ENCODE results near the gene GPR15.

GPR15 gene

GRCh38 chr3:98530676-98531075 lies 1.1 kb upstream of the GPR15 start:
- no peak for DNase-seq (ENCODE audit: low read depth)

- no peak for DNase-seq (ENCODE audit: low read depth)
Measured at GRCh38 chr3:98532275-98532637, 478 bp downstream of the GPR15 start.

DNA sequence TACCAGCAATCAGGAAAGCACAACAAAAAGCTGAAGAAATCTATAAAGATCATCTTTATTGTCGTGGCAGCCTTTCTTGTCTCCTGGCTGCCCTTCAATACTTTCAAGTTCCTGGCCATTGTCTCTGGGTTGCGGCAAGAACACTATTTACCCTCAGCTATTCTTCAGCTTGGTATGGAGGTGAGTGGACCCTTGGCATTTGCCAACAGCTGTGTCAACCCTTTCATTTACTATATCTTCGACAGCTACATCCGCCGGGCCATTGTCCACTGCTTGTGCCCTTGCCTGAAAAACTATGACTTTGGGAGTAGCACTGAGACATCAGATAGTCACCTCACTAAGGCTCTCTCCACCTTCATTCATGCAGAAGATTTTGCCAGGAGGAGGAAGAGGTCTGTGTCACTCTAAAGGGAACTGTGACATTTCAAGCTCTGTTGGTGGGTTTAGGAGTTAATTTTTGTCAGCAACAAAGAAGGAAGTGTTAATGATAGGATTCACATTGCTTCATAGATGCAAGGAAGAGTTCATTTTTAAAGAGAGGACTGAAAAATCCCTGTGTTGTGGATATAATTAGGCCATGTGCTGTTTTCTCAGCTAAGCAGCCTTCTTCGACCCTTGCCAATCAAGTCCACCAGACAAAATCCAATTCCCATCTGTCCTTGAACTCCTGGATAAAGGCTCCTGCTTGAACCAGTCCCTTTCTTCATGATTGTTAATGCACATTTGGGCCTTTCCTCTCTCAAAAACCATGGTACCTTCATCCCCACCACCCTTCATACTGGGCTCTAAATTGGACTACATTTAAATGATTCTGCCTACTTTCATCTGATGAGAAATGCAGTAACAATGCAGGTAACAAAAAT lies 1.2 kb downstream of the GPR15 start:
- DNase-seq (ENCODE audit: low read depth), result no peak

- DNase-seq (ENCODE audit: low read depth), result no peak
Measured at GRCh38 chr3:98534168-98534567, 2.4 kb downstream of the GPR15 start.

- no peak for DNase-seq (ENCODE audit: low read depth)
Measured at GRCh38 chr3:98534734-98535133, 3.0 kb downstream of the GPR15 start.

DNA sequence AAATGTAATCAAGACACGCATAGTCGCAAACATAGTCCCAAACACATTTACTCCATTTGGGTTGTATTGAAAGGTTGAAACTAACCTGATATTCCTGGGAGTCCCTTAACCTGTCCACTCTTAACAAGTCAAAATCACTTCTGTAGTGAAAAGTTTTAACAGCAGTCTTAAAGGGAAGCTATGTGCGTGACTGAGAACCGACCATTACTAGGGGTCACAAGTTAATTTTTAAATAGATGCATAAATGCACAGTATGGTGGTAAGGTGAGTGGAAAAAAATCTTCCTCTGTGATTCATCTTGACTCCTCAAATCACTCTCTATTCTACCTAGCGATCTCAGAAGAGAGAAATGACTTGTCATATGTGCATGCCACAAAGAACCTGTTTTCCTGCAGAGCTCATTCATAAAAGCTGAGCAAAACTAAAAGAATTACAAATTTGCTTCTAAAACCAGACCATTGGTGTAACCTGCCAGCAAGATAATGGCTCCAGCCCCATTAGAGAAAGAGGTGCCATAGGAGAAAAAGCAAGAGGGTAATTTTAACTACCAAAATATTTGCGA lies 4.8 kb downstream of the GPR15 start:
- no peak for DNase-seq (ENCODE audit: low read depth)

DNA sequence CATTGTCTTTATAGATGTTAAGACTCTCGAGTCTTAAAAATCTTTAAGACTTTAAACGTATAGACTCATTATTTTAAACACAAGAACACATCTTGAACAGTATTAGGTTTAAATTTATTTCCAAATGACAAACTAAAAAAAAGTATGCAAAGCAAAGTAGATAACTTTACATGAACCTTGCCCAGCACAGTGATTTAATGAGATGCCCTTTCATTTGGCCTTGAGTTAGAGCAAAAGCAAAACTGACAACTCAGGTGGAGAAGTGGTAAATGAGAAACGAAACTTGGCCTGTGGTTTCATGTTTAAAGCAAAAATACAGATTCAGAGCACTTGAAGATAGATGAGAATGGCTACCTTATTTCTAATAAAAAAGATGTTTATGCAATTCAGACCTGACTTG lies 8.6 kb downstream of the GPR15 start:
- no peak for DNase-seq (ENCODE audit: low read depth)

GRCh38 chr3:98541695-98542094 lies 9.9 kb downstream of the GPR15 start:
- DNase-seq (ENCODE audit: low read depth), result no peak

GRCh38 chr3:98542623-98543022 lies 10.8 kb downstream of the GPR15 start:
- DNase-seq (ENCODE audit: low read depth), result no peak

- DNase-seq (ENCODE audit: low read depth), result no peak
Measured at GRCh38 chr3:98545940-98546339, 14.2 kb downstream of the GPR15 start.

DNA sequence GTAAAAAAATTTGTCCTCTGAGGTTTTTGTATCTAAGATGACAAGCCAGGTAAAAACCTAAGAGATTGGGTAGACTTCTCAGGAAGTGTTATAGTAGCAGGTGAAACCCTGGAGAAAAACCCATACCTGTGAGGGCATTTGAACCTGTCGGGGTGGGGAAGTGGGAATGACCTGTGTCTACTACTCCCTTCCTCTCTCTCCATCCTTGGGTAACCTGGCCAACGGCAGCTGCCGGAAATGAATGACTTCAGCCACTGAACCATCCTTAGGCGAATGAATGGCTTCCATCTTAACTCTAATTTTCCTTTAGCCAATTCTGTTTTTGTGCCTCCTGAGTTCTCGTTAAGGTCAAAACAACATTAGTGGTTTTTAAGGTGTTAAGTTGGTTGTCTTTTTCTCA lies 16.8 kb downstream of the GPR15 start:
- no peak for DNase-seq (ENCODE audit: low read depth)

DNA sequence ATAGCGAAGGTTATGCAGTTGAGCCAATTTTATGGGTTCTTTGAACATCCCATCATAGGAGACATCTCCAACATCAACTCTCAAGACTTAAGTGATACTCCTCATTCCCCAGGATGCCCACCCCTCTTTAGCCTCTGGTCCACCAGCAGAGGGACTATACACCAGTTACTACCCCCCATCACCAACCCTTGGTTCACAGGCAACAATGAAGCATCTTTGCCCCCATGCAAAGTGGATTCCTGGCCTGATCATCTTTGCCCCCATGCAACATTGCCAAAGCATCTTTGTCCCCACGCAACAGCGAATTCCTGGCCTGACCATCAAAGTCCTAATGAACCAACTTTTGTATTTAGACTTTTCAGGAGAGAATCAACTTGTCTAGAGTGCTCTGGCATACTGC lies 19.1 kb downstream of the GPR15 start:
- no peak for DNase-seq (ENCODE audit: low read depth)

DNA sequence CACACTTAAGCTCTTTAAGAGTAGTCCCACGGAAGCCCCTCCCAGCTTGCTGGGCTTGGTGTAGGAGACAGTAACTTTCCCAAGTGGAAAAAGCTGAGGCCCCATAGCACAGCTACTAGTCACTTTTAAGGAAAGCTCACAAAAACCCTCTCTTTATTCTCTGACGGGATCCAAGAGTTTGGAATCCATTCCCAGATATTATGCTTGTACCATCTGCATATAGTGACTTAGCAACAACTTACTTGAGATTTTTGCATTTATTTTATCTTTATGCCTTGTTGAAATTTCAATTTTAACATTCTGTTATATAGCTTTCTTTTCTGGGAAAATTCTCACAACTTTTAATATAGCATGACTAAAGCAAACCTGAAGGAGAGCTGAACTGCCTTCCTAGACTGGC lies 19.5 kb downstream of the GPR15 start:
- no peak for DNase-seq (ENCODE audit: low read depth)

DNA sequence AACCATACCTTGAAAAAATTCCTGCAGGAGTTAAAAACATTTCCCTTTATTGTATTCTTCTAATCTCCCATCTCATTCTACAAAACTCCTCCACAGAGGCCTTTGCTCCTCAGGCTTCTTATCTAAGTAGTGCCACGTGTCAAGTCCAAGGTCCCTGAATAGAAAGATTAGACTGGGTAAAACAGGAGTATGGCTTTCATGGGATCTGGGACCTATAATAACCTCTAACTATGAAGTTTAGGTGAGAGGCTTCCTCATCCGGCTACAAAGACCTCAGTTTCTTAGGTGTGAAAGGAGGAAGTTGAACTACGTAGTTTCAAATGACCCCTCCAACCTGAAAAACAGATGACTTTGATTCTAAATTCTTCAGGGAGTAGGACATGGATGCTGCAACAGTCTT lies 20.0 kb downstream of the GPR15 start:
- no peak for DNase-seq (ENCODE audit: low read depth)

- no peak for DNase-seq (ENCODE audit: low read depth)
Measured at GRCh38 chr3:98552232-98553020, 20.6 kb downstream of the GPR15 start.

- no peak for DNase-seq (ENCODE audit: low read depth)
Measured at GRCh38 chr3:98553021-98553563, 21.3 kb downstream of the GPR15 start.

DNA sequence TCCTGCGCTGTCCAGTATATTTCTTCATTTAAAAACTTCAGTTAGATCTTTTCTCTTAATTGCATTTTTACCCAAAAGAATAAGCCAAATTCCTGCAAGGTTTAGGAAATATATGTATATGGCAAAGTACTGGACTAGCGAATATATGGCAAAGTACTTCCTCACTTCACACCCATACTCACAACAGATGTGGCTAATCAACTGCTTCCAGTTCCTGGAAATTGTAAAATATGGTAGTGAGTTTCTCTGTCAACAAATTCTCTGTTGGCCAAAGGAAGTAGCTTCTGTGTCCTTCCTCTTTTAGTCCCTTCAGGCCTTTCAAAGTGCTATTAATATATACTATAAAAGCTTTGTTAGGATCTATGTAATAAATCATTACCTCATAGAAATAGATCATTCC lies 22.0 kb downstream of the GPR15 start:
- no peak for DNase-seq (ENCODE audit: low read depth)

DNA sequence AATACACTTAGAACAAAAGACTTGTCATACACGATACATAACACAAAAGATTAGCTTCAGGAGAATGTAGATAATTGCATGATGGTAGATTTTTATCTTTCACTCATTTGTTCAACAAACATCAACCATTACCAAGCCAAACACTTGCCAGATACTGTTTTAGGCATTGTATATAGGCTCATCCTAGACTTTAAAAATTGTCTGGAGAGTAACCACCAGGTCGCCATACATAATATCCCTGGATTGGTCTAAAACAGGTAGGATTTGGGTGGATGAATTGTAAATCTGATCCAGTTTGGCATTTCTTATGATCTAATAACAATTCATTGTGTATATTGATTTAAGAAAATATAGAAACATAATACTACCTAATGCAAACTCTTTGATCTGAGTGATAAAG lies 22.8 kb downstream of the GPR15 start:
- DNase-seq (ENCODE audit: low read depth), result no peak

GRCh38 chr3:98555025-98555379 lies 23.2 kb downstream of the GPR15 start:
- DNase-seq (ENCODE audit: low read depth), result no peak

DNA sequence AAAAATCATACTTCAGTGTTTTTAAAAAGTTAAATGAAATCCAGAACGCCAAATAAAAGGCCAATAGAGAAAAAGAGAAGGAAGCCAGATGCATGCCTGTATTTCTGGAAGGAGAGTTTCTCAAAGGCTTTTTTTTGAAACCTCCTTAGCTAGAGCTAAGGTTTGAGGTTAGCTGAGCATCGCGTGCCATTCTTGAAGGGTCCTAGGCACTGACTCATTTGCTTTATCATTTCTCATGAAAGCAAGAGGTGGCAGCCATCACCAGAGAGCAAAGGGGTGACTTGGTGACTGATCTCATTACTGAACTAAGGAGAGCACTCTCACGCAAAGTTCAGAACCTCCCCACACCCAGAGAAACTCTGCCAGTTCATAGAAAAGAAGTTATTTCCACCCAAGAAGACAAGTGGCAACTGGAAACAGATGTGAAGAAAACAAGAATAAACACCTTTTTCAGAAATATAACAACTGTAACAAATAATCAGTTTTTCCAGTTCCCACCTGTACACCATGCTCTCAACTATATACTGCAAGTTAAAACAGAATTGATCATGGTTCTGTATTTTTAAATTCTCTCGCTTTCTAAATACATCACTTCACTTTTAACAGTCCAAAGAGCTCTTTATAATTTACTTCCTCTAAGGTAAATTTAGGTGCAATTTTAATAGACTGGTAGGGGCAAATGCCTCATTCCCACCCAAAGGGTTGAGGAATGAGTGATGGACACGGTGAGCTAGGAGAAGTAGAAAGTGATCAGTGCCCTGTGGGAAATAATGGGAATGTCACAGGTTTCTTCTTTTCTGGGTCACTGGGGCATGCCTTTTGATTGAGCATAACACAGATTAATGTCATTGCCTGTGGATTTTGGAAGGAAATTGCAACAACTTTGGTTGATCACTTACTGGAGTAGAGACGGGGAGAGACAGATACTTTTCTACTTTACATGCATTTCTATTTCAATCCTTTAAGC lies 24.7 kb downstream of the GPR15 start:
- peak; percentile 49 for DNase-seq (ENCODE audit: low read depth)

DNA sequence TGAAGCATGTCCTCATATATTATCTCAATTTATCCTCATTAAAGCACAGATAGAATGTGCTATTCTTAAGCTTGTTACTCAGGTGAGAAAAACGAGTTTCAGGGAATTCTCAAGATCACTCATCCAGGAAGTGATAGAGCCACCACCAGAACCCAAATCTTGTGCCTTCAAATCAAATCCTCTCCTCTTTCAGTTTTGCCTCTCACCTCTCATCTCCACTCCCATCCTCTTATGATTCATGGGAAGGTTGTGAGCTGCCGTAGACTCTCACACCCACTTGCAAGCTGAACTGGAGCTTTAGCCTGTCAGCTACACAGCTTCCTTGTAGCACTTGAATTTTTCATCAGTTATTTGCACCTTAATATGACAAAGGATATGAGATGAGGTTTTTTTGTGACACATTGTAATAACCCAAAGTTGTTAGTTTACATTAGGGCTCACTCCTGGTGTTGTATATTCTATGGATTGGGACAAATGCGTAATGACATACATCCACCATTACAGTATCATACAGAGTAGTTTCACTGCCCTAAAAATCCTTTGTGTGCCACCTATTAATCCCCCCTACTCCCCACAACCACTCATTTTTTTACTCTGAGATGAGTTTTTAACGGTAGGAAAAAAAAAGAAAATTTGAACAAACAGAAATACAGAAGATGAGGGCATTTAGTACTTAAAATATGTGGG lies 25.7 kb downstream of the GPR15 start:
- DNase-seq (ENCODE audit: low read depth), result peak; percentile 25
